ENCODE results near the gene RRP36.

Gene RRP36

GRCh38 chr6:43020847-43021246 is 576 bp upstream of the RRP36 start (continued):
- TF ChIP-seq PRDM2 (tag by site-specific recombination; IDR thresholded peaks at IDR 0.05; ENCODE audit: borderline replicate concordance) (no peak), OVOL3 (tag by site-specific recombination; IDR thresholded peaks at IDR 0.05) (no peak), ZNF596 (tag by site-specific recombination; IDR thresholded peaks at IDR 0.05) (no peak), ZNF426 (tag by site-specific recombination; IDR thresholded peaks at IDR 0.05) (no peak), ZNF18 (tag by site-specific recombination; IDR thresholded peaks at IDR 0.05) (no peak), MYNN (tag by site-specific recombination; IDR thresholded peaks at IDR 0.05; ENCODE audit: borderline replicate concordance) (no peak), HOXD13 (CRISPR knock-in tag; IDR thresholded peaks at IDR 0.05; ENCODE audit: borderline replicate concordance) (no peak), ZNF518A (tag by site-specific recombination; conservative IDR thresholded peaks at IDR 0.05; ENCODE audit: low read depth) (no peak), ZNF639 (tag by site-specific recombination; IDR thresholded peaks at IDR 0.05) (no peak), SP3 (tag by site-specific recombination; IDR thresholded peaks at IDR 0.05) (peak; percentile 29; the same call in 1 of the 2 replicates), ZNF354C (tag by site-specific recombination; IDR thresholded peaks at IDR 0.05; ENCODE audit: borderline replicate concordance, low read depth) (no peak), ZNF830 (tag by site-specific recombination; IDR thresholded peaks at IDR 0.05; ENCODE audit: low read depth) (no peak), ZBTB48 (tag by site-specific recombination; IDR thresholded peaks at IDR 0.05) (no peak), ZNF366 (tag by site-specific recombination; conservative IDR thresholded peaks at IDR 0.05) (0 out of 2 replicates have a peak, but pooled peaks have one; percentile 19), ZNF629 (tag by site-specific recombination; IDR thresholded peaks at IDR 0.05) (no peak), MZF1 (tag by site-specific recombination; IDR thresholded peaks at IDR 0.05; ENCODE audit: borderline replicate concordance) (peak; percentile 42; the same call in 1 of the 2 replicates), ZSCAN23 (tag by site-specific recombination; IDR thresholded peaks at IDR 0.05) (no peak), ZNF701 (tag by site-specific recombination; IDR thresholded peaks at IDR 0.05) (0 out of 2 replicates have a peak, but pooled peaks have one; percentile 15), SCRT2 (tag by site-specific recombination; IDR thresholded peaks at IDR 0.05) (peak; percentile 69), ZNF202 (tag by site-specific recombination; IDR thresholded peaks at IDR 0.05; ENCODE audit: borderline replicate concordance) (no peak)
